HepG2 (cell line): Measurements from ENCODE around the gene SIT1.

Experiments
- CHD2 ChIP-seq: IDR thresholded peaks from 2 replicates; pipeline ENCODE4 v1.6.1; 2011; ENCODE audit warnings: low read depth, low read length, improper control_type of control experiment
- TF ChIP-seq, protein P1 (sequence below): sonication (generic); formaldehyde crosslinking; conservative IDR thresholded peaks from 2 replicates; pipeline ENCODE4 v1.8.1; 2023; ENCODE audit warnings: missing genetic modification reagents
- TF ChIP-seq, protein P2 (sequence below): sonication (generic); formaldehyde crosslinking; IDR thresholded peaks from 2 replicates; pipeline ENCODE4 v1.5.0; 2020; ENCODE audit warnings: mild to moderate bottlenecking, missing genetic modification reagents, moderate library complexity
- TF ChIP-seq, protein P3 (sequence below): sonication (generic); formaldehyde crosslinking; conservative IDR thresholded peaks from 2 replicates; pipeline ENCODE4 v1.8.0; 2022; ENCODE audit warnings: missing genetic modification reagents
- TF ChIP-seq, protein P4 (sequence below): fragments of 450-650 bp; IDR thresholded peaks from 2 replicates; pipeline ENCODE4 v1.6.1; 2016
- TF ChIP-seq, protein P5 (sequence below): IDR thresholded peaks from 2 replicates; pipeline ENCODE4 v1.6.1; 2016; ENCODE audit warnings: mild to moderate bottlenecking, missing biosample characterization, missing genetic modification reagents
- TF ChIP-seq, protein P6 (sequence below): sonication (generic); formaldehyde crosslinking; IDR thresholded peaks from 2 replicates; pipeline ENCODE4 v1.4.0; 2020; ENCODE audit warnings: mild to moderate bottlenecking, missing genetic modification reagents
- TF ChIP-seq, protein P7 (sequence below): sonication (generic); formaldehyde crosslinking; IDR thresholded peaks from 2 replicates; pipeline ENCODE4 v1.4.0; 2020; ENCODE audit warnings: mild to moderate bottlenecking, missing genetic modification reagents

DNA sequence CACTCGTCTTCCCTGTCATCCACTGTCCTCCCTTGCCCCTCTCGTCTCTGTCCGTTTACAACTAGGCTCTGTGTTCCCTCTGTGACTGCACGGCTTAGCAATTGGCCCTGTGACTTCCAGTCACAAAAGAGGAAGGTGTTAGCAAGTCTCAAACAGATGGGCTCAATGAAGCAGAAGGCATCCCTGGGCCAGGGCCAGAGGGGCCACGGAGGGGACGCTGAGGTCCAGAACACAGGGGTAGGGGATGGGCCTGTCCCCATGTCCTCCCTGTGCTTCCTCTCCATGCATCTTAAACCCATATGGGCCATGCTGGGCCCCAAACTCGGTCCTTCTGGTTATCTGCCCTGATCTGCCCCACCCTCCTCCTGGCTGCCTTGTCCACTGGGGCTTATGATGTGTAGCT is 32.4 kb downstream of the SIT1 start, which contains the start of gene CD72:
- TF ChIP-seq, protein P1, sequence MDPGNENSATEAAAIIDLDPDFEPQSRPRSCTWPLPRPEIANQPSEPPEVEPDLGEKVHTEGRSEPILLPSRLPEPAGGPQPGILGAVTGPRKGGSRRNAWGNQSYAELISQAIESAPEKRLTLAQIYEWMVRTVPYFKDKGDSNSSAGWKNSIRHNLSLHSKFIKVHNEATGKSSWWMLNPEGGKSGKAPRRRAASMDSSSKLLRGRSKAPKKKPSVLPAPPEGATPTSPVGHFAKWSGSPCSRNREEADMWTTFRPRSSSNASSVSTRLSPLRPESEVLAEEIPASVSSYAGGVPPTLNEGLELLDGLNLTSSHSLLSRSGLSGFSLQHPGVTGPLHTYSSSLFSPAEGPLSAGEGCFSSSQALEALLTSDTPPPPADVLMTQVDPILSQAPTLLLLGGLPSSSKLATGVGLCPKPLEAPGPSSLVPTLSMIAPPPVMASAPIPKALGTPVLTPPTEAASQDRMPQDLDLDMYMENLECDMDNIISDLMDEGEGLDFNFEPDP = no peak
- TF ChIP-seq CHD2 = no peak
- TF ChIP-seq, protein P2, sequence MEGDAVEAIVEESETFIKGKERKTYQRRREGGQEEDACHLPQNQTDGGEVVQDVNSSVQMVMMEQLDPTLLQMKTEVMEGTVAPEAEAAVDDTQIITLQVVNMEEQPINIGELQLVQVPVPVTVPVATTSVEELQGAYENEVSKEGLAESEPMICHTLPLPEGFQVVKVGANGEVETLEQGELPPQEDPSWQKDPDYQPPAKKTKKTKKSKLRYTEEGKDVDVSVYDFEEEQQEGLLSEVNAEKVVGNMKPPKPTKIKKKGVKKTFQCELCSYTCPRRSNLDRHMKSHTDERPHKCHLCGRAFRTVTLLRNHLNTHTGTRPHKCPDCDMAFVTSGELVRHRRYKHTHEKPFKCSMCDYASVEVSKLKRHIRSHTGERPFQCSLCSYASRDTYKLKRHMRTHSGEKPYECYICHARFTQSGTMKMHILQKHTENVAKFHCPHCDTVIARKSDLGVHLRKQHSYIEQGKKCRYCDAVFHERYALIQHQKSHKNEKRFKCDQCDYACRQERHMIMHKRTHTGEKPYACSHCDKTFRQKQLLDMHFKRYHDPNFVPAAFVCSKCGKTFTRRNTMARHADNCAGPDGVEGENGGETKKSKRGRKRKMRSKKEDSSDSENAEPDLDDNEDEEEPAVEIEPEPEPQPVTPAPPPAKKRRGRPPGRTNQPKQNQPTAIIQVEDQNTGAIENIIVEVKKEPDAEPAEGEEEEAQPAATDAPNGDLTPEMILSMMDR (CRISPR knock-in tag) = no peak
- TF ChIP-seq, protein P3, sequence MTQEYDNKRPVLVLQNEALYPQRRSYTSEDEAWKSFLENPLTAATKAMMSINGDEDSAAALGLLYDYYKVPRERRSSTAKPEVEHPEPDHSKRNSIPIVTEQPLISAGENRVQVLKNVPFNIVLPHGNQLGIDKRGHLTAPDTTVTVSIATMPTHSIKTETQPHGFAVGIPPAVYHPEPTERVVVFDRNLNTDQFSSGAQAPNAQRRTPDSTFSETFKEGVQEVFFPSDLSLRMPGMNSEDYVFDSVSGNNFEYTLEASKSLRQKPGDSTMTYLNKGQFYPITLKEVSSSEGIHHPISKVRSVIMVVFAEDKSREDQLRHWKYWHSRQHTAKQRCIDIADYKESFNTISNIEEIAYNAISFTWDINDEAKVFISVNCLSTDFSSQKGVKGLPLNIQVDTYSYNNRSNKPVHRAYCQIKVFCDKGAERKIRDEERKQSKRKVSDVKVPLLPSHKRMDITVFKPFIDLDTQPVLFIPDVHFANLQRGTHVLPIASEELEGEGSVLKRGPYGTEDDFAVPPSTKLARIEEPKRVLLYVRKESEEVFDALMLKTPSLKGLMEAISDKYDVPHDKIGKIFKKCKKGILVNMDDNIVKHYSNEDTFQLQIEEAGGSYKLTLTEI (CRISPR knock-in tag) = no peak
- TF ChIP-seq, protein P4, sequence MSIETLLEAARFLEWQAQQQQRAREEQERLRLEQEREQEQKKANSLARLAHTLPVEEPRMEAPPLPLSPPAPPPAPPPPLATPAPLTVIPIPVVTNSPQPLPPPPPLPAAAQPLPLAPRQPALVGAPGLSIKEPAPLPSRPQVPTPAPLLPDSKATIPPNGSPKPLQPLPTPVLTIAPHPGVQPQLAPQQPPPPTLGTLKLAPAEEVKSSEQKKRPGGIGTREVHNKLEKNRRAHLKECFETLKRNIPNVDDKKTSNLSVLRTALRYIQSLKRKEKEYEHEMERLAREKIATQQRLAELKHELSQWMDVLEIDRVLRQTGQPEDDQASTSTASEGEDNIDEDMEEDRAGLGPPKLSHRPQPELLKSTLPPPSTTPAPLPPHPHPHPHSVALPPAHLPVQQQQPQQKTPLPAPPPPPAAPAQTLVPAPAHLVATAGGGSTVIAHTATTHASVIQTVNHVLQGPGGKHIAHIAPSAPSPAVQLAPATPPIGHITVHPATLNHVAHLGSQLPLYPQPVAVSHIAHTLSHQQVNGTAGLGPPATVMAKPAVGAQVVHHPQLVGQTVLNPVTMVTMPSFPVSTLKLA = no peak
- TF ChIP-seq, protein P5, sequence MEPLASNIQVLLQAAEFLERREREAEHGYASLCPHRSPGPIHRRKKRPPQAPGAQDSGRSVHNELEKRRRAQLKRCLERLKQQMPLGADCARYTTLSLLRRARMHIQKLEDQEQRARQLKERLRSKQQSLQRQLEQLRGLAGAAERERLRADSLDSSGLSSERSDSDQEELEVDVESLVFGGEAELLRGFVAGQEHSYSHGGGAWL (CRISPR knock-in tag) = no peak
- TF ChIP-seq, protein P6, sequence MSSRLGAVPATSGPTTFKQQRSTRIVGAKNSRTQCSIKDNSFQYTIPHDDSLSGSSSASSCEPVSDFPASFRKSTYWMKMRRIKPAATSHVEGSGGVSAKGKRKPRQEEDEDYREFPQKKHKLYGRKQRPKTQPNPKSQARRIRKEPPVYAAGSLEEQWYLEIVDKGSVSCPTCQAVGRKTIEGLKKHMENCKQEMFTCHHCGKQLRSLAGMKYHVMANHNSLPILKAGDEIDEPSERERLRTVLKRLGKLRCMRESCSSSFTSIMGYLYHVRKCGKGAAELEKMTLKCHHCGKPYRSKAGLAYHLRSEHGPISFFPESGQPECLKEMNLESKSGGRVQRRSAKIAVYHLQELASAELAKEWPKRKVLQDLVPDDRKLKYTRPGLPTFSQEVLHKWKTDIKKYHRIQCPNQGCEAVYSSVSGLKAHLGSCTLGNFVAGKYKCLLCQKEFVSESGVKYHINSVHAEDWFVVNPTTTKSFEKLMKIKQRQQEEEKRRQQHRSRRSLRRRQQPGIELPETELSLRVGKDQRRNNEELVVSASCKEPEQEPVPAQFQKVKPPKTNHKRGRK (CRISPR knock-in tag) = no peak
- TF ChIP-seq, protein P7, sequence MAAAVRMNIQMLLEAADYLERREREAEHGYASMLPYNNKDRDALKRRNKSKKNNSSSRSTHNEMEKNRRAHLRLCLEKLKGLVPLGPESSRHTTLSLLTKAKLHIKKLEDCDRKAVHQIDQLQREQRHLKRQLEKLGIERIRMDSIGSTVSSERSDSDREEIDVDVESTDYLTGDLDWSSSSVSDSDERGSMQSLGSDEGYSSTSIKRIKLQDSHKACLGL = no peak
